ENCODE results near the gene GPRIN2. TPM values are rescaled to one million over a fixed set of nuclear protein-coding genes. Genes with fewer than 3 reads are reported as not detected.
"Not testable (repeated sequence)": the region's sequence is repeated elsewhere in the genome, so short reads cannot be mapped to it uniquely, and the experiment has no call there.

Gene GPRIN2
- total RNA-seq, 1 experiment from 2014 or later: not detected

GRCh38 chr10:46567151-46567550, 10.7 kb upstream of the GPRIN2 start:
- not testable (repeated sequence) for DNase-seq (ENCODE audit: low spot score)

GRCh38 chr10:46565591-46566332, 9.3 kb upstream of the GPRIN2 start:
- DNase-seq (ENCODE audit: low spot score): peak; percentile 78

- DNase-seq (ENCODE audit: low spot score): no peak
Measured at GRCh38 chr10:46560952-46561351, 4.5 kb upstream of the GPRIN2 start.

GRCh38 chr10:46560381-46560780, 3.9 kb upstream of the GPRIN2 start:
- no peak for DNase-seq (ENCODE audit: low spot score)

- no peak for DNase-seq (ENCODE audit: low spot score)
Measured at GRCh38 chr10:46559231-46559671, 2.8 kb upstream of the GPRIN2 start.

GRCh38 chr10:46558392-46559185, 2.1 kb upstream of the GPRIN2 start:
- DNase-seq (ENCODE audit: low spot score): no peak

- DNase-seq (ENCODE audit: low spot score): no peak
Measured at GRCh38 chr10:46558122-46558391, 1.6 kb upstream of the GPRIN2 start.

- no peak for DNase-seq (ENCODE audit: low spot score)
Measured at GRCh38 chr10:46557319-46558121, 1.1 kb upstream of the GPRIN2 start.

- no peak for DNase-seq (ENCODE audit: low spot score)
Measured at GRCh38 chr10:46555713-46556514, 544 bp downstream of the GPRIN2 start.

- DNase-seq (ENCODE audit: low spot score): no peak
Measured at GRCh38 chr10:46555366-46555712, 1.1 kb downstream of the GPRIN2 start.

- no peak for DNase-seq (ENCODE audit: low spot score)
Measured at GRCh38 chr10:46554166-46554781, 2.2 kb downstream of the GPRIN2 start.

- no peak for DNase-seq (ENCODE audit: low spot score)
Measured at GRCh38 chr10:46553238-46554049, 3.0 kb downstream of the GPRIN2 start.

- no peak for DNase-seq (ENCODE audit: low spot score)
Measured at GRCh38 chr10:46552526-46553237, 3.8 kb downstream of the GPRIN2 start.

- no peak for DNase-seq (ENCODE audit: low spot score)
Measured at GRCh38 chr10:46551701-46552525, 4.5 kb downstream of the GPRIN2 start.

GRCh38 chr10:46550795-46551700, 5.4 kb downstream of the GPRIN2 start:
- no peak for DNase-seq (ENCODE audit: low spot score)

GRCh38 chr10:46550076-46550790, 6.2 kb downstream of the GPRIN2 start:
- DNase-seq (ENCODE audit: low spot score): no peak
